ENCODE data around the gene RAB40A.
"Not testable (repeated sequence)": the region's sequence is repeated elsewhere in the genome, so short reads cannot be mapped to it uniquely, and the experiment has no call there.

Gene RAB40A

GRCh38 chrX:103480526-103480925 is 38.8 kb downstream of the RAB40A start:
- no peak overlapping the region for H3K4me3 ChIP-seq (replicated peaks in 1 of 2; ENCODE audit: low read depth in 2 of 2, low read length in 2 of 2)
- no peak for DNase-seq (ENCODE audit: low read depth in 2 of 2)

GRCh38 chrX:103477496-103477895 is 41.8 kb downstream of the RAB40A start:
- DNase-seq (ENCODE audit: low read depth in 2 of 2), result peak in 1 of 2 donors; percentile 53

More at GRCh38 chrX:103480526-103480925, 38.8 kb downstream of the RAB40A start:
- no peak for TF ChIP-seq CTCF (IDR thresholded peaks at IDR 0.05; ENCODE audit: low read depth, low read length)

GRCh38 chrX:103475381-103475780 is 43.9 kb downstream of the RAB40A start:
- no peak overlapping the region for H3K4me3 ChIP-seq (replicated peaks in 1 of 2; ENCODE audit: low read depth in 2 of 2, low read length in 2 of 2)
- DNase-seq (ENCODE audit: low read depth in 2 of 2), result peak in 1 of 2 donors; percentile 46
- TF ChIP-seq CTCF (IDR thresholded peaks at IDR 0.05; ENCODE audit: low read depth, low read length), result no peak

More at GRCh38 chrX:103477496-103477895, 41.8 kb downstream of the RAB40A start:
- H3K4me3 ChIP-seq (replicated peaks in 1 of 2; ENCODE audit: low read depth in 2 of 2, low read length in 2 of 2), result no peak overlapping the region
- no peak for TF ChIP-seq CTCF (IDR thresholded peaks at IDR 0.05; ENCODE audit: low read depth, low read length)

GRCh38 chrX:103469977-103470376 is 49.3 kb downstream of the RAB40A start:
- DNase-seq (ENCODE audit: low read depth in 2 of 2); H3K4me3 ChIP-seq (replicated peaks in 1 of 2; ENCODE audit: low read depth in 2 of 2, low read length in 2 of 2): not testable (repeated sequence)

- no peak for DNase-seq (ENCODE audit: low read depth in 2 of 2)
- TF ChIP-seq CTCF (IDR thresholded peaks at IDR 0.05; ENCODE audit: low read depth, low read length), result no peak
- no peak overlapping the region for H3K4me3 ChIP-seq (replicated peaks in 1 of 2; ENCODE audit: low read depth in 2 of 2, low read length in 2 of 2)
Measured at GRCh38 chrX:103467887-103468286, 51.4 kb downstream of the RAB40A start.

GRCh38 chrX:103467156-103467555 is 52.1 kb downstream of the RAB40A start:
- peak in 1 of 2 donors; percentile 17 for DNase-seq (ENCODE audit: low read depth in 2 of 2)
- H3K4me3 ChIP-seq (replicated peaks in 1 of 2; ENCODE audit: low read depth in 2 of 2, low read length in 2 of 2), result no peak overlapping the region
- TF ChIP-seq CTCF (IDR thresholded peaks at IDR 0.05; ENCODE audit: low read depth, low read length), result no peak

- peak; percentile 72 for TF ChIP-seq CTCF (IDR thresholded peaks at IDR 0.05; ENCODE audit: low read depth, low read length)
- peak overlapping the region; percentile 19 to 39 for H3K4me3 ChIP-seq (replicated peaks in 1 of 2; ENCODE audit: low read depth in 2 of 2, low read length in 2 of 2)
- DNase-seq (ENCODE audit: low read depth in 2 of 2), result peak; percentile 81 to 83
Measured at GRCh38 chrX:103464774-103465117, 54.5 kb downstream of the RAB40A start.

All from cardiac fibroblast (primary cell).